PFSK-1 (cell line): Measurements from ENCODE around the gene C19orf47.

ENCODE experiments used
- FOXP2 ChIP-seq: optimal IDR thresholded peaks from 2 replicates; pipeline ENCODE3; 2011; ENCODE audit warnings: borderline replicate concordance, control low read depth, inconsistent platforms; ENCODE audit not compliant: insufficient read depth; ENCODE audit errors: extremely low read length, extremely low read depth
- POLR2AphosphoS5 ChIP-seq: IDR thresholded peaks from 2 replicates; pipeline ENCODE4 v1.6.1; 2012; ENCODE audit warnings: low read depth, mild to moderate bottlenecking, control low read depth, low read length, moderate library complexity
- REST ChIP-seq, 2 experiments: IDR thresholded peaks; 2 replicates each; pipeline versions ENCODE4 v1.6.1 to v1.8.0; 2011 to 2012; ENCODE audit warnings: low read depth in 2 of 2, low read length in 2 of 2, control low read depth in 1 of 2, inconsistent platforms in 1 of 2, mild to moderate bottlenecking in 1 of 2, moderate library complexity in 1 of 2; ENCODE audit not compliant: insufficient read depth in 1 of 2
- SIN3A ChIP-seq: IDR thresholded peaks from 2 replicates; pipeline ENCODE4 v1.6.1; 2012; ENCODE audit warnings: mild to moderate bottlenecking, low read length, moderate library complexity, borderline replicate concordance; ENCODE audit not compliant: insufficient read depth
- TAF1 ChIP-seq: IDR thresholded peaks from 2 replicates; pipeline ENCODE4 v1.6.1; 2012; ENCODE audit warnings: low read length, control low read depth, borderline replicate concordance; ENCODE audit not compliant: insufficient read depth

The C19orf47 gene

GRCh38 chr19:40370997-40371801, 23.0 kb upstream of the C19orf47 start:
- no peak for TF ChIP-seq FOXP2
- TF ChIP-seq REST (IDR thresholded peaks at IDR 0.05; ENCODE audit: insufficient read depth in 1 of 2, low read depth in 2 of 2, low read length in 2 of 2), result no peak
- TF ChIP-seq POLR2AphosphoS5, result no peak
- no peak for TF ChIP-seq TAF1
- TF ChIP-seq SIN3A, result no peak

GRCh38 chr19:40369797-40370196, 21.6 kb upstream of the C19orf47 start:
- TF ChIP-seq FOXP2, result no peak
- TF ChIP-seq SIN3A, result no peak
- no peak for TF ChIP-seq REST (IDR thresholded peaks at IDR 0.05; ENCODE audit: insufficient read depth in 1 of 2, low read depth in 2 of 2, low read length in 2 of 2)
- no peak for TF ChIP-seq TAF1
- no peak for TF ChIP-seq POLR2AphosphoS5

- no peak for TF ChIP-seq TAF1
- TF ChIP-seq REST (IDR thresholded peaks at IDR 0.05; ENCODE audit: insufficient read depth in 1 of 2, low read depth in 2 of 2, low read length in 2 of 2), result no peak
- no peak for TF ChIP-seq SIN3A
- no peak for TF ChIP-seq FOXP2
- no peak for TF ChIP-seq POLR2AphosphoS5
Measured at GRCh38 chr19:40367577-40368434, 19.6 kb upstream of the C19orf47 start.

GRCh38 chr19:40366697-40367561, 18.7 kb upstream of the C19orf47 start:
- TF ChIP-seq REST (IDR thresholded peaks at IDR 0.05; ENCODE audit: insufficient read depth in 1 of 2, low read depth in 2 of 2, low read length in 2 of 2), result no peak
- no peak for TF ChIP-seq SIN3A
- no peak for TF ChIP-seq TAF1
- no peak for TF ChIP-seq POLR2AphosphoS5
- TF ChIP-seq FOXP2, result no peak
